Osteocyte (in vitro differentiated cells): ENCODE data around the gene CPB1. TPM values are rescaled to one million over a fixed set of nuclear protein-coding genes. Genes with fewer than 3 reads are reported as not detected.

Experiments
- DNase-seq: peaks from one replicate; pipeline ENCODE4 v3.0.0; 2021; ENCODE audit warnings: mixed read lengths; ENCODE audit not compliant: unreplicated experiment; ENCODE audit errors: extremely low spot score
- H3K27ac Mint-ChIP-seq: one replicate; pipeline ENCODE4 v1.8.0; 2021; ENCODE audit warnings: mild to moderate bottlenecking, mixed read lengths; ENCODE audit not compliant: unreplicated experiment
- H3K27me3 Mint-ChIP-seq: one replicate; pipeline ENCODE4 v1.8.0; 2021; ENCODE audit warnings: mixed read lengths; ENCODE audit not compliant: unreplicated experiment
- H3K36me3 Mint-ChIP-seq: one replicate; pipeline ENCODE4 v1.8.0; 2021; ENCODE audit warnings: mixed read lengths; ENCODE audit not compliant: unreplicated experiment
- H3K4me1 Mint-ChIP-seq: one replicate; pipeline ENCODE4 v1.8.0; 2021; ENCODE audit warnings: mixed read lengths; ENCODE audit not compliant: unreplicated experiment
- H3K4me3 Mint-ChIP-seq: one replicate; pipeline ENCODE4 v1.8.0; 2021; ENCODE audit warnings: mild to moderate bottlenecking, moderate library complexity, mixed read lengths; ENCODE audit not compliant: unreplicated experiment
- H3K9me3 Mint-ChIP-seq: one replicate; pipeline ENCODE4 v1.8.0; 2021; ENCODE audit warnings: mixed read lengths; ENCODE audit not compliant: unreplicated experiment
- total RNA-seq: library from RNA; stranded (reverse); gene quantifications from 2 replicates; pipeline ENCODE4 v1.2.1, GENCODE V29; 2021
- TF ChIP-seq, protein P1 (sequence below): fragments of 200-600 bp; sonication (generic); IDR thresholded peaks from 2 replicates; pipeline ENCODE4 v1.5.0; 2021; ENCODE audit warnings: antibody characterized with exemption, mild to moderate bottlenecking, moderate library complexity

CPB1 gene
- total RNA-seq, 1 donor from 2014 or later = not detected

DNA sequence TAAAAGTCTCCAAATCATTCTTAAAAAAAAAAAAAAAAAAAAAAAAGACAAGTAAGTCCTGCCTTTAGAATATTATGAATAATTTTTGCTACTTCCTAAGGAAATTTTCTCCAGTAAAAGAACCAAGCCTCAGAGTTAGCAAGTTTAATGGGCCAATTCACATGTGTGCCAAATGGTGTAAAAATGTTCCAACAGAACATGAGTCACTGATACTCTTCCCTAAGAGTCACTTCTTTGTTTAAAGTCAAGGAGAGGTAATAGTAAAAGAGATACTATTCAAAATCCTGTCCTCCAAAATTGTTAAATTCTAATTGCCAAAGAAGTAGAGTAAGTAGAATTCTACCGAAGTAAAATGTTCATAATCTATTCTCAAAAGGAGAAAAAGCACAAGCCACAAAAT is 19.7 kb downstream of the CPB1 start:
- TF ChIP-seq, protein P1, sequence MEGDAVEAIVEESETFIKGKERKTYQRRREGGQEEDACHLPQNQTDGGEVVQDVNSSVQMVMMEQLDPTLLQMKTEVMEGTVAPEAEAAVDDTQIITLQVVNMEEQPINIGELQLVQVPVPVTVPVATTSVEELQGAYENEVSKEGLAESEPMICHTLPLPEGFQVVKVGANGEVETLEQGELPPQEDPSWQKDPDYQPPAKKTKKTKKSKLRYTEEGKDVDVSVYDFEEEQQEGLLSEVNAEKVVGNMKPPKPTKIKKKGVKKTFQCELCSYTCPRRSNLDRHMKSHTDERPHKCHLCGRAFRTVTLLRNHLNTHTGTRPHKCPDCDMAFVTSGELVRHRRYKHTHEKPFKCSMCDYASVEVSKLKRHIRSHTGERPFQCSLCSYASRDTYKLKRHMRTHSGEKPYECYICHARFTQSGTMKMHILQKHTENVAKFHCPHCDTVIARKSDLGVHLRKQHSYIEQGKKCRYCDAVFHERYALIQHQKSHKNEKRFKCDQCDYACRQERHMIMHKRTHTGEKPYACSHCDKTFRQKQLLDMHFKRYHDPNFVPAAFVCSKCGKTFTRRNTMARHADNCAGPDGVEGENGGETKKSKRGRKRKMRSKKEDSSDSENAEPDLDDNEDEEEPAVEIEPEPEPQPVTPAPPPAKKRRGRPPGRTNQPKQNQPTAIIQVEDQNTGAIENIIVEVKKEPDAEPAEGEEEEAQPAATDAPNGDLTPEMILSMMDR = no peak
- Mint-ChIP-seq H3K9me3 (no peaks in the 10 kb centered on the region), H3K4me1 (no peaks in the 10 kb centered on the region), H3K27me3 (peaks cover 7% of the 10 kb centered on the region), H3K27ac (no peak overlapping the region), H3K36me3 (no peaks in the 10 kb centered on the region), H3K4me3 (no peak overlapping the region)
- no peak for DNase-seq

DNA sequence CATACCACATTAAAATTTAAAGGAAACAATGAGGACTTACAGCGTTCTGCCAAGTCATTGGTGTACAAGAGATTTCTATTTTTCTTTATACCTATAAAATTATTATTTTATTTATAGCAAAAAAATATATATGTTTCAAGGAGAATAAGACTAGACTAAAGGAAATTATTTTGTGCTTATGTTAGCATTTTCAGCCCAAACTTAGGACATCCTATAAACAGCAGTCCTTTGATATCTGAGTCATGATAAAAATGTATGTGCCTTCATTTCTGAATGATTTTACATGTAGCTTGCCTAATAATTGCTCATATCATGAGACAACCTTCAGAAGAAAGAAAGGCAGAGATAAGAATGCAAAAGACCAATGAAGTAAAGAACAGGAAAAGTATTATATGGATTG is 20.8 kb downstream of the CPB1 start:
- Mint-ChIP-seq H3K27me3 (peaks cover 10% of the 10 kb centered on the region), H3K9me3 (no peaks in the 10 kb centered on the region), H3K4me1 (no peaks in the 10 kb centered on the region), H3K4me3 (no peak overlapping the region), H3K27ac (no peak overlapping the region), H3K36me3 (no peaks in the 10 kb centered on the region)
- TF ChIP-seq, protein P1 = no peak
- DNase-seq = no peak

DNA sequence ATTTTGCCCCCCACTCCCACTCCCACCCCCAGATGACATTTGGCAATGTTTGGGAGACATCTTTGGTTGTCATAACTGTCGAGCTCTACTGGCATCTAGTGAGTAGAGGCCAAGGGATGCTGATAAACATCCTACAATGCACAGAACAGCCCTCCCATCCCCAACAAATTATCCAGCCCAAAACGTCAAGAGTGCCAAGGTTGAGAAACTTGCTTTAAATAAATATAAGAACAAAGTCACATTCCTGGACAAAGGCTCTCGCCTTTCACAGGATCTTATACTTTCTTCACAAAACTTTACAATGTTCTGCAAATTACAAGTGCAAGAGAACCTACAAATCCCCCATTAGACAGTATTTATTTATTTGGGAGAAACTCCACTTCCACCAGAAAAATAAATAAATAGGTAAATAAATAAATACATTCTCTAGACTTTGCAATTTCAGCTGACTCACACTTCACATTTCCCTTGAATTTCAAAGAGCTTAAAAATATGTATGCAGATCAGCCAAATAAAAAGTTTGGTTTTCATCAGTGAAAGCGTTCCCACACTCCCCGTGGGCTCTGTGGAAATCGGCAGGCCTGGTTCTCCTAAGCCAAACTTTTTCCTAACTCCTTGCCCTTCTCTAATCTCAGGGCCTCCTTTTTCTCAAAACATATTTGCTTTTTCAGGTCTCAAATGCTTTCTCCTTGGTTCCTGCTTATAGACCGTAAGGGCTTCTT is 24.8 kb downstream of the CPB1 start:
- TF ChIP-seq, protein P1 = no peak
- DNase-seq = no peak
- no peak overlapping the region for H3K27ac Mint-ChIP-seq
- peaks cover 14% of the 10 kb centered on the region for H3K27me3 Mint-ChIP-seq
- no peaks in the 10 kb centered on the region for H3K9me3 Mint-ChIP-seq
- H3K4me3 Mint-ChIP-seq = no peak overlapping the region
- H3K4me1 Mint-ChIP-seq = no peaks in the 10 kb centered on the region
- no peaks in the 10 kb centered on the region for H3K36me3 Mint-ChIP-seq

DNA sequence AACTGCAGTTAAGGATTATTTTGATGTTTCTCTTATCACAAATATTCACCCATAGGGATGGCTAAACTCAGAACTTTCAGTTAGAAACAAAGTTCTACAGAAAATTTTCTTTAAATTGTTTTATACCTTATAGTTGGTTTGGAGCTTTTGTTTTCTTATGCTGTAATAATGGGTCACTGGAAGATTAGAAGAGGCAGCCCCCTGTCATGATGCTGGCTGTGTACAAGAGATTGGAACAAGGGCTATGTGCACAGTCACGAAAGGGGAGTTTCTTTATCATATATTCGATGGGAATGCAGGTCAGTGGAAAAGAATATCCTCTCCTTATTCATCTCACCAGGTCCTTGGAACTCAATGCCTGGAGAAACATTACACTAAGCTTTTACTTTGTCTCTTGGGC is 25.5 kb downstream of the CPB1 start:
- H3K27me3 Mint-ChIP-seq = peaks cover 14% of the 10 kb centered on the region
- H3K9me3 Mint-ChIP-seq = no peaks in the 10 kb centered on the region
- no peak overlapping the region for H3K4me3 Mint-ChIP-seq

DNA sequence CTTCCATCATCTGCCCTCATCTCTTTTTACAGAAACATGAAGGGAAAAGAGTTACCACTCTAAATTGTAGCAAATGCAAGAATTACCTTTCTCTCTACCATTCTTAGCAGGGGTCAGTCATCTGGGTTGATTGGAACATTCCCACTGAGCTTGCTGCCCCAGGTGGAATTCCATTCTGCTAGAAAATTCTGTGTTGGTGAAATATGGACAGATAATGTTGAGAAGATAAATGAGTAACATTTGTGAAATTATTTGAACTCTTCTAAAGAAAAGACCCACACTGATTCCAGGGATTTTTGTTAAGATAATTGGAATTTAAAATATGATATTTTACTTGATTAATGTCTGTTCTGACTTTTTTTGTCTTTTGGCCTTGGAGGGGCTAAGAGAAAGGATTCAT is 26.4 kb downstream of the CPB1 start:
- Mint-ChIP-seq H3K36me3 (no peaks in the 10 kb centered on the region), H3K27me3 (peaks cover 11% of the 10 kb centered on the region), H3K9me3 (no peaks in the 10 kb centered on the region), H3K4me1 (no peaks in the 10 kb centered on the region), H3K4me3 (no peak overlapping the region), H3K27ac (no peak overlapping the region)
- TF ChIP-seq, protein P1 = no peak
- no peak for DNase-seq

More for the DNA sequence above, 25.5 kb downstream of the CPB1 start:
- TF ChIP-seq, protein P1 = no peak
- H3K27ac Mint-ChIP-seq = no peak overlapping the region
- H3K4me1 Mint-ChIP-seq = no peaks in the 10 kb centered on the region
- DNase-seq = no peak
- H3K36me3 Mint-ChIP-seq = no peaks in the 10 kb centered on the region
